ENCODE measurements around the gene PRR19. TPM values are rescaled to one million over a fixed set of nuclear protein-coding genes. Genes with fewer than 3 reads are reported as not detected.

The PRR19 gene
- total RNA-seq, 1 experiment from 2014 or later = 1.4 TPM

GRCh38 chr19:42348211-42348610, 46.3 kb downstream of the PRR19 start:
- no peak for DNase-seq (ENCODE audit: low spot score)

DNA sequence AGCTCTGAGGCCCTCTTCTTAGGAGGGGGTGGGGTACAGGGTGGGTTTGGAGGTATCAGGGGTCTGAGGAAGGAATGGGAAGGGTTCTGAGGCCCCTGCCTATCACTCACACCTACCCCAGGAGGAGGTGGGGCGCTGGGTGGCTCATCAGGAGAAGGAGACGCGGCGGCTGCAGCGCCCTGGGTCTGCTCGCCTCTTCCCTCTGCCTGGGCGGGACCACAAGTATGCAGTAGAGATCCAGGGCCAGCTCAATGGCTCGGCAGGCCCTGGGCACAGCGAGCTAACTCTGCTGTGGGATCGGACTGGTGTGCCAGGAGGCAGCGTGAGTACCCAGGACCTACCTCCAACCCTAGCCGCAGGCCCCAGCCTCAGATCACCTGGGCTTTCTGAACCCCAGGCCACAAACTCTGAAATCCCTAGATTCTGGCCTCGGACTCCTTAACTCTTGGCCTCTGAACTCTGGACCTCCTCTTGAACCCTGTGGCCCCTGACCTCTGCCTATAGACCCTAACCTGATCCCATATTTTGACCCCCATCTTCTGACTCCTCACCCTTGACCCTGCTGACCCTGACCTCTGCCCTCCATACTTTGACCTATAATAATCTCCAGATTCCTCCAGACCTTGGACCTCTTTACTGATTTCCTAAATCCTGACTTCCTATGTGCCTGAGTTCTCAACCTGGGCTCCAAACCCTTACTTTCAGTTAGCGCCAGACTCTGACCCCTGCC, 47.6 kb downstream of the PRR19 start:
- DNase-seq (ENCODE audit: low spot score) = no peak

GRCh38 chr19:42350417-42350816, 48.5 kb downstream of the PRR19 start:
- DNase-seq (ENCODE audit: low spot score) = no peak

GRCh38 chr19:42351079-42351735, 49.3 kb downstream of the PRR19 start:
- DNase-seq (ENCODE audit: low spot score) = no peak

DNA sequence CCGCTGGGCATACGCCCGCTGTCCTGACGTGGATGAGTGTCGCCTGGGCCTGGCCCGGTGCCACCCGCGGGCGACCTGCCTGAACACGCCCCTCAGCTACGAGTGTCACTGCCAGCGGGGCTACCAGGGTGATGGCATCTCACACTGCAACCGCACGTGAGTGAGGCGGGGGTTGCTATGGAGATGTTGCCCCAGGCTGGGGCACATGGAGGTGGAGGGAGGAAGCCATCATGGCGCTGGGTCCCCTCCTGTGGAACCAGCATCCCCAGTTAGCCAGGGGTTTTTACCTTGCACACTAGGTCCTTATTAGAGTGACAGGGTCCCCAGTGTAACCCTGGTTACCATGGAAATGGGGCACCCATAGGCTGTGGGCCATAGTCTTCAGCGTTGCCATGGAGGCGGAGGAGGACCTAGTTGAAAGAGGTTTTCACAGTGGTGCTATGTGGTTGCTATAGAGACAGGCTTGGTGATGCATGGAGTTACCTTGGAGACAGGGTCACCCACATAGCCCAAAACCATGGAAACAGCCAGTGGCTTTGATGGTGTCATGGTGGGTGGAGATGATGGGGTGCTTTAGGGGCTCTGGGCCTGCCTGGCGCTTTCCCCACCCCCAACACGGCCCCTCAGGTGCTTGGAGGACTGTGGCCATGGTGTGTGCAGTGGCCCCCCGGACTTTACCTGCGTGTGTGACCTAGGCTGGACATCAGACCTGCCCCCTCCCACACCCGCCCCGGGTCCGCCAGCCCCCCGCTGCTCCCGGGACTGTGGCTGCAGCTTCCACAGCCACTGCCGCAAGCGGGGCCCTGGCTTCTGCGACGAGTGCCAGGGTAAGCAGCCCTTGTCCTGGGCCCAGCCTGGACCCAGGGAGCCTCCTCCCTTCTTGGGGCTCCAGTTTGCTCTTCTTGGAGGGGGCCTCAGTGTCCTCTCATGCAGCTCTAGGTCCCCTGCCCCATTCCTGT, 50.6 kb downstream of the PRR19 start:
- no peak for DNase-seq (ENCODE audit: low spot score)

GRCh38 chr19:42353341-42354015, 51.5 kb downstream of the PRR19 start:
- no peak for DNase-seq (ENCODE audit: low spot score)

DNA sequence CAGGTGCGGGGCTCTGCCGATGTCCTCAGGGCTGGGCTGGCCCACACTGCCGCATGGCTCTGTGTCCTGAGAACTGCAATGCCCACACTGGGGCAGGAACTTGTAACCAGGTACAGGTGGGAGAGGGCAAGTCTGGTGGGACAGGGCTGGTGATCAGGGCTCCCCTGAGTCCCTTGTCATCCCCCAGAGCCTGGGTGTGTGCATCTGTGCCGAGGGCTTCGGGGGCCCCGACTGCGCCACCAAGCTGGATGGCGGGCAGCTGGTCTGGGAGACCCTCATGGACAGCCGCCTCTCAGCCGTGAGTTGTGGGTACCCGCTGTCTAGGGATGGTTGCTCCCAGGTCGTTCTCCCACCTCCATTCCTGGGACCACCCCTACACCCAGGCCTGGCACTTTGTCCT, 54.0 kb downstream of the PRR19 start:
- DNase-seq (ENCODE audit: low spot score) = no peak

DNA sequence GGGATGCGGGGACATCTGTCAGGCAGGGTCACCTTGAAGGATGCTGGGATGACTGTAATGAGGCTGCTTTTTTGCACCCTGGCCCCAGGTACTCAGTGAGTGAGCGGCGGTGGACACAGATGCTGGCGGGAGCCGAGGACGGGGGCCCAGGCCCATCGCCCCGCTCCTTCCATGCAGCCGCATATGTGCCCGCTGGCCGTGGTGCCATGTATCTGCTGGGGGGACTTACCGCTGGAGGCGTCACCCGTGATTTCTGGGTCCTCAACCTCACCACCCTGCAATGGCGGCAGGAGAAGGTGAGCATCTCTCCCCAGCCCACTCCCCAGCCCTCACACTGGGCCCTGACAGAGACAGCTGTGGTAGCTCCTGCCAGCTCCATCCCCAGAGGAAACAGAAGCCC, 54.8 kb downstream of the PRR19 start:
- no peak for DNase-seq (ENCODE audit: low spot score)

DNA sequence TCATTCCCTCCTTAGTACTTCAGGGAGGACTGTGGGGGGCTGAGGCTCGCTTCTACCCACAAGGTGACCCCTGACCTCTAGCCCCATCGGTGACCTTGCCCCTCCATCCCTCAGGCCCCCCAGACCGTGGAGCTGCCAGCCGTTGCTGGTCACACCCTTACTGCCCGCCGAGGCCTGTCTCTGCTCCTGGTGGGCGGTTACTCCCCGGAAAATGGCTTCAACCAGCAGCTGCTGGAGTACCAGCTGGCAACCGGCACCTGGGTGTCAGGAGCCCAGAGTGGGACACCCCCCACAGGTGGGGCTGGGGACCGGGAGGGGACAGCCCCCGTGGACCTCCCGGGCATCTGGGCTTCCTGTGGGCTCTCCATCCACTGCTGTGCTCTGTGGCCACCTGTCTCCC, 55.4 kb downstream of the PRR19 start:
- no peak for DNase-seq (ENCODE audit: low spot score)

Other genes with a start within 250 kb of the PRR19 start
- gene GRIK5, start 231.9 kb upstream of the PRR19 start, total RNA-seq (2014; rRNA removed; shearing (Covaris generic)) = 0.12 TPM in 1 of 2 replicates, not detected in the other
- 11.8 and 15.8 TPM in 2 replicates for gene ZNF574, start 226.0 kb upstream of the PRR19 start, total RNA-seq (2014; rRNA removed; shearing (Covaris generic))
- 0.02 TPM in 1 of 2 replicates, not detected in the other for gene POU2F2, start 169.7 kb upstream of the PRR19 start, total RNA-seq (2014; rRNA removed; shearing (Covaris generic))
- 10.4 and 14.8 TPM in 2 replicates for gene DEDD2, start 84.5 kb upstream of the PRR19 start, total RNA-seq (2014; rRNA removed; shearing (Covaris generic))
- gene ZNF526, start 81.8 kb upstream of the PRR19 start, total RNA-seq (2014; rRNA removed; shearing (Covaris generic)) = 4.1 and 5.5 TPM in 2 replicates
- gene GSK3A, start 59.5 kb upstream of the PRR19 start, total RNA-seq (2014; rRNA removed; shearing (Covaris generic)) = 29.8 and 30.6 TPM in 2 replicates
- 27.1 and 31.1 TPM in 2 replicates for gene ERF, start 47.0 kb upstream of the PRR19 start, total RNA-seq (2014; rRNA removed; shearing (Covaris generic))
- gene CIC, start 32.9 kb upstream of the PRR19 start, total RNA-seq (2014; rRNA removed; shearing (Covaris generic)) = 10.8 and 12.1 TPM in 2 replicates
- 78.5 and 112 TPM in 2 replicates for gene PAFAH1B3, start 492 bp downstream of the PRR19 start, total RNA-seq (2014; rRNA removed; shearing (Covaris generic))
- 0.08 TPM in 1 of 2 replicates, not detected in the other for gene TMEM145, start 11.2 kb downstream of the PRR19 start, total RNA-seq (2014; rRNA removed; shearing (Covaris generic))
- 4.9 and 8.1 TPM in 2 replicates for gene MEGF8, start 23.5 kb downstream of the PRR19 start, total RNA-seq (2014; rRNA removed; shearing (Covaris generic))
- 1.0 TPM in 1 of 2 replicates, not detected in the other for gene CNFN, start 88.2 kb downstream of the PRR19 start, total RNA-seq (2014; rRNA removed; shearing (Covaris generic))
- 0.68 and 1.2 TPM in 2 replicates for gene LIPE, start 125.3 kb downstream of the PRR19 start, total RNA-seq (2014; rRNA removed; shearing (Covaris generic))
- gene CXCL17, start 140.8 kb downstream of the PRR19 start, total RNA-seq (2014; rRNA removed; shearing (Covaris generic)) = not detected in 2 replicates
- gene CEACAM1, start 226.3 kb downstream of the PRR19 start, total RNA-seq (2014; rRNA removed; shearing (Covaris generic)) = 0.35 TPM in 1 of 2 replicates, not detected in the other

All from H4 (cell line).